H9 (cell line): ENCODE data around the gene NTNG2. TPM values are rescaled to one million over a fixed set of nuclear protein-coding genes. Genes with fewer than 3 reads are reported as not detected.

ENCODE experiments used
- DNase-seq: peaks from one replicate; pipeline ENCODE4 v3.0.0-alpha.2; 2017
- H2AFZ ChIP-seq: one replicate; pipeline ENCODE4 v1.6.1; 2013; ENCODE audit warnings: mild to moderate bottlenecking, low read length, control low read depth, moderate library complexity
- H2AK5ac ChIP-seq: 2 replicates; pipeline ENCODE4 v1.6.1; 2013; ENCODE audit warnings: low read length, control low read depth, mixed read lengths; ENCODE audit not compliant: insufficient read length
- H2BK120ac ChIP-seq: one replicate; pipeline ENCODE4 v1.6.1; 2013; ENCODE audit warnings: low read depth, mild to moderate bottlenecking, low read length, control low read depth, inconsistent platforms; ENCODE audit not compliant: poor library complexity, severe bottlenecking
- H2BK12ac ChIP-seq: 2 replicates; pipeline ENCODE4 v1.6.1; 2013; ENCODE audit warnings: low read length, control low read depth, mixed read lengths, low read depth; ENCODE audit not compliant: insufficient read length
- H2BK15ac ChIP-seq: 2 replicates; pipeline ENCODE4 v1.6.1; 2013; ENCODE audit warnings: low read depth, low read length, control low read depth
- H2BK20ac ChIP-seq: one replicate; pipeline ENCODE4 v1.6.1; 2013; ENCODE audit warnings: low read depth, mild to moderate bottlenecking, low read length, control low read depth, inconsistent platforms; ENCODE audit not compliant: poor library complexity, severe bottlenecking
- H2BK5ac ChIP-seq: 2 replicates; pipeline ENCODE4 v1.6.1; 2013; ENCODE audit warnings: low read length, control low read depth, mixed read lengths; ENCODE audit not compliant: insufficient read length
- H3K14ac ChIP-seq: 2 replicates; pipeline ENCODE4 v1.6.1; 2013; ENCODE audit warnings: low read length, control low read depth; ENCODE audit not compliant: insufficient read depth
- H3K18ac ChIP-seq: 2 replicates; pipeline ENCODE4 v1.6.1; 2013; ENCODE audit warnings: low read depth, mild to moderate bottlenecking, mixed read lengths, low read length, control low read depth; ENCODE audit not compliant: insufficient read length
- H3K23ac ChIP-seq: 2 replicates; pipeline ENCODE4 v1.6.1; 2013; ENCODE audit warnings: low read length, control low read depth, mixed read lengths, low read depth; ENCODE audit not compliant: insufficient read length
- H3K23me2 ChIP-seq: 2 replicates; pipeline ENCODE4 v1.6.1; 2013; ENCODE audit warnings: low read depth, mild to moderate bottlenecking, mixed read lengths, low read length, control low read depth; ENCODE audit not compliant: insufficient read length, poor library complexity, severe bottlenecking
- H3K27ac ChIP-seq: 2 replicates; pipeline ENCODE4 v1.5.1; 2013; ENCODE audit warnings: low read length, control low read depth, mixed read lengths, low read depth; ENCODE audit not compliant: insufficient read length
- H3K27me3 ChIP-seq: 2 replicates; pipeline ENCODE4 v1.6.1; 2013; ENCODE audit warnings: low read length, control low read depth, inconsistent platforms; ENCODE audit not compliant: insufficient read depth
- H3K4ac ChIP-seq: 2 replicates; pipeline ENCODE4 v1.6.1; 2013; ENCODE audit warnings: low read depth, mild to moderate bottlenecking, control low read depth, inconsistent platforms, low read length, moderate library complexity
- H3K4me1 ChIP-seq: 2 replicates; pipeline ENCODE4 v1.6.1; 2013; ENCODE audit warnings: low read length, control low read depth, inconsistent platforms; ENCODE audit not compliant: insufficient read depth
- H3K4me2 ChIP-seq: 2 replicates; pipeline ENCODE4 v1.6.1; 2013; ENCODE audit warnings: low read length, control low read depth, mixed read lengths; ENCODE audit not compliant: insufficient read length, insufficient read depth
- H3K56ac ChIP-seq: 2 replicates; pipeline ENCODE4 v1.6.1; 2013; ENCODE audit warnings: low read depth, mild to moderate bottlenecking, mixed read lengths, low read length, control low read depth; ENCODE audit not compliant: insufficient read length
- H3K79me1 ChIP-seq: 2 replicates; pipeline ENCODE4 v1.6.1; 2013; ENCODE audit warnings: low read depth, mild to moderate bottlenecking, moderate library complexity, low read length, control low read depth, inconsistent platforms; ENCODE audit not compliant: insufficient read depth, poor library complexity, severe bottlenecking
- H3K79me2 ChIP-seq: 2 replicates; pipeline ENCODE4 v1.6.1; 2013; ENCODE audit warnings: low read length, control low read depth, inconsistent platforms; ENCODE audit not compliant: insufficient read depth
- H3K9ac ChIP-seq: 2 replicates; pipeline ENCODE4 v1.6.1; 2013; ENCODE audit warnings: low read length, control low read depth, mixed read lengths; ENCODE audit not compliant: insufficient read length; ENCODE audit errors: extremely low read depth
- H3K9me3 ChIP-seq: one replicate; pipeline ENCODE4 v1.6.1; 2013; ENCODE audit warnings: low read depth, low read length, inconsistent platforms; ENCODE audit not compliant: control insufficient read depth
- H3T11ph ChIP-seq: one replicate; pipeline ENCODE4 v1.6.1; 2013; ENCODE audit warnings: mild to moderate bottlenecking, low read length, control low read depth, inconsistent platforms
- H4K20me1 ChIP-seq: one replicate; pipeline ENCODE4 v1.6.1; 2013; ENCODE audit not compliant: control insufficient read depth, insufficient read length, insufficient read depth
- H4K5ac ChIP-seq: 2 replicates; pipeline ENCODE4 v1.6.1; 2013; ENCODE audit warnings: low read depth, mild to moderate bottlenecking, mixed read lengths, low read length, control low read depth; ENCODE audit not compliant: insufficient read length
- H4K8ac ChIP-seq: replicated peaks from 2 replicates; pipeline ENCODE4 v1.6.1; 2013; ENCODE audit warnings: low read length, control low read depth, mixed read lengths, low read depth; ENCODE audit not compliant: insufficient read length
- H4K91ac ChIP-seq: 2 replicates; pipeline ENCODE4 v1.6.1; 2013; ENCODE audit warnings: low read depth, mild to moderate bottlenecking, moderate library complexity, mixed read lengths, low read length, control low read depth; ENCODE audit not compliant: insufficient read length
- H3K27ac Mint-ChIP-seq, 3 experiments: 2 replicates in 2 of 3; 3 replicates in 1 of 3; pipeline ENCODE4 v1.8.0; 2020 to 2021; ENCODE audit warnings: mixed read lengths in 3 of 3, mild to moderate bottlenecking in 1 of 3, moderate library complexity in 1 of 3
- H3K27me3 Mint-ChIP-seq: 2 replicates; pipeline ENCODE4 v1.8.0; 2021; ENCODE audit warnings: low read depth, mild to moderate bottlenecking, moderate library complexity, mixed read lengths
- H3K36me3 Mint-ChIP-seq, 3 experiments: 2 replicates in 2 of 3; 3 replicates in 1 of 3; pipeline ENCODE4 v1.8.0; 2020 to 2021; ENCODE audit warnings: low read depth in 3 of 3, mixed read lengths in 3 of 3; ENCODE audit not compliant: insufficient read depth in 1 of 3
- H3K4me1 Mint-ChIP-seq, 2 experiments: 2 replicates each; pipeline ENCODE4 v1.8.0; 2020; ENCODE audit warnings: mixed read lengths in 2 of 2
- H3K4me3 Mint-ChIP-seq, 2 experiments: 2 replicates in 1 of 2; 3 replicates in 1 of 2; pipeline ENCODE4 v1.8.0; 2020 to 2021; ENCODE audit warnings: mild to moderate bottlenecking in 2 of 2, mixed read lengths in 2 of 2, moderate library complexity in 1 of 2
- H3K9me3 Mint-ChIP-seq, 2 experiments: 2 replicates in 1 of 2; 3 replicates in 1 of 2; pipeline ENCODE4 v1.8.0; 2020; ENCODE audit warnings: mild to moderate bottlenecking in 2 of 2, mixed read lengths in 2 of 2, moderate library complexity in 1 of 2
- CTCF ChIP-seq: fragments of 200-600 bp; sonication (generic); conservative IDR thresholded peaks from 3 replicates; pipeline ENCODE4 v1.8.0; 2021; ENCODE audit warnings: antibody characterized with exemption, mild to moderate bottlenecking
- WGBS: extraction: QIAGEN DNeasy Blood & Tissue Kit; methylation state at CpG from one replicate; pipeline ENCODE4 v1.1.7; 2013; ENCODE audit warnings: missing lambda C conversion rate, low lambda C conversion rate, mixed read lengths; ENCODE audit not compliant: insufficient read length; ENCODE audit errors: extremely low coverage; 5-methylcytosine and 5-hydroxymethylcytosine counted together
- total RNA-seq: library from RNA; stranded (reverse); gene quantifications from 2 replicates; pipeline ENCODE4 v1.2.1, GENCODE V29; 2021

NTNG2 gene
- total RNA-seq, 1 experiment from 2014 or later, result 0.52 TPM

- Histone ChIP-seq H2BK15ac (no peak overlapping the region), H3K27me3 (no peaks in the 10 kb centered on the region), H4K91ac (no peak overlapping the region), H3K9me3 (no peaks in the 10 kb centered on the region), H3K23ac (no peak overlapping the region), H2BK12ac (no peak overlapping the region), H3K4me2 (no peak overlapping the region), H2BK20ac (no peak overlapping the region), H3K79me1 (no peaks in the 10 kb centered on the region), H2BK5ac (no peak overlapping the region), H3K27ac (no peak overlapping the region), H3K4me1 (no peaks in the 10 kb centered on the region), H4K8ac (no peak overlapping the region), H3T11ph (no peak overlapping the region), H3K14ac (no peak overlapping the region), H3K18ac (no peak overlapping the region), H4K20me1 (no peaks in the 10 kb centered on the region), H3K4ac (no peak overlapping the region), H3K79me2 (no peaks in the 10 kb centered on the region), H2AFZ (no peak overlapping the region), H3K56ac (no peak overlapping the region), H3K9ac (no peak overlapping the region), H3K23me2 (no peaks in the 10 kb centered on the region), H2AK5ac (no peak overlapping the region), H4K5ac (no peak overlapping the region), H2BK120ac (no peak overlapping the region)
- H3K36me3 Mint-ChIP-seq, result peaks cover 14 to 83% (median 44%) of the 10 kb centered on the region in 3 experiments; a peak in 6 of 7 replicates
- no peak overlapping the region for H3K4me3 Mint-ChIP-seq
- no peak for DNase-seq
- H3K9me3 Mint-ChIP-seq, result no peaks in the 10 kb centered on the region
- no peak overlapping the region; a peak in 1 of 7 replicates for H3K27ac Mint-ChIP-seq
- H3K27me3 Mint-ChIP-seq, result no peaks in the 10 kb centered on the region
- H3K4me1 Mint-ChIP-seq, result no peaks in the 10 kb centered on the region
- TF ChIP-seq CTCF, result no peak
- WGBS, result no CpG with 5 or more reads among the region's 3 CpGs
Observed at GRCh38 chr9:132266017-132266416, 104.2 kb downstream of the NTNG2 start.
